Astrocyte of the spinal cord (primary cell): Measurements from ENCODE around the gene UBE2L3.

Experiments
- DNase-seq: peaks from one replicate; pipeline ENCODE4 v3.0.0; 2011; ENCODE audit warnings: low read depth, low spot score
- H3K4me3 ChIP-seq: 2 replicates; pipeline ENCODE4 v1.5.1; 2011; ENCODE audit warnings: low read depth, mild to moderate bottlenecking, low read length, moderate library complexity
- in situ Hi-C: cut with HindIII; loops from 2 replicates; pipeline ENCODE4 v1.10.0; 2017; ENCODE audit warnings: low sequenced_read_pairs
- TF ChIP-seq, protein P1 (sequence below): IDR thresholded peaks from 2 replicates; pipeline ENCODE4 v1.5.1; 2012; ENCODE audit warnings: low read depth, mild to moderate bottlenecking, low read length, inconsistent platforms

UBE2L3 gene

GRCh38 chr22:21659864-21660525 is 92.5 kb downstream of the UBE2L3 start:
- no peak overlapping the region for H3K4me3 ChIP-seq
- TF ChIP-seq, protein P1, sequence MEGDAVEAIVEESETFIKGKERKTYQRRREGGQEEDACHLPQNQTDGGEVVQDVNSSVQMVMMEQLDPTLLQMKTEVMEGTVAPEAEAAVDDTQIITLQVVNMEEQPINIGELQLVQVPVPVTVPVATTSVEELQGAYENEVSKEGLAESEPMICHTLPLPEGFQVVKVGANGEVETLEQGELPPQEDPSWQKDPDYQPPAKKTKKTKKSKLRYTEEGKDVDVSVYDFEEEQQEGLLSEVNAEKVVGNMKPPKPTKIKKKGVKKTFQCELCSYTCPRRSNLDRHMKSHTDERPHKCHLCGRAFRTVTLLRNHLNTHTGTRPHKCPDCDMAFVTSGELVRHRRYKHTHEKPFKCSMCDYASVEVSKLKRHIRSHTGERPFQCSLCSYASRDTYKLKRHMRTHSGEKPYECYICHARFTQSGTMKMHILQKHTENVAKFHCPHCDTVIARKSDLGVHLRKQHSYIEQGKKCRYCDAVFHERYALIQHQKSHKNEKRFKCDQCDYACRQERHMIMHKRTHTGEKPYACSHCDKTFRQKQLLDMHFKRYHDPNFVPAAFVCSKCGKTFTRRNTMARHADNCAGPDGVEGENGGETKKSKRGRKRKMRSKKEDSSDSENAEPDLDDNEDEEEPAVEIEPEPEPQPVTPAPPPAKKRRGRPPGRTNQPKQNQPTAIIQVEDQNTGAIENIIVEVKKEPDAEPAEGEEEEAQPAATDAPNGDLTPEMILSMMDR = no peak
- no peak for DNase-seq
- in situ Hi-C loops = no loop called here

DNA sequence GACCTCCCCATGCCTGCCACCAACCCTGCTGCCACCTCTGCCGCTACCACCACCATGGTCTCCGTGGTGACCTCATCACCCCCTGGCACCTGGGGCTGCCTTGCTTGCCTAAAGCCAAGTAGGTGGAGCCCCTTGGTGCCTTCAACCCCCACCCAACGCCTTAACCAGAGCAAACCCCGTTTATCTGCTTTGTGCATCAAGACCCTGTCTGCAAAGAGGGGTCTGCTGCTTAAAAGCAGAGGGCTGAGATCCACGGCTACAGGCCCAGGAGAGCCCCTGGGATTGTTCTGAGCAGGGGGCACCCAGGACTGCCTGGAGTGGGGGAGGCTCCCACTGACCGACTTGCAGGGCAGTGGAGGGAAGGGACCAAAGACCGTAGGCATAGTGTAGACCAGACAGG is 93.4 kb downstream of the UBE2L3 start:
- TF ChIP-seq, protein P1 = no peak
- DNase-seq = no peak
- in situ Hi-C loops = no loop called here
- no peak overlapping the region for H3K4me3 ChIP-seq

- H3K4me3 ChIP-seq = no peak overlapping the region
- TF ChIP-seq, protein P1 = no peak
- in situ Hi-C loops = no loop called here
- DNase-seq = no peak
Observed at GRCh38 chr22:21661991-21662390, 94.5 kb downstream of the UBE2L3 start.

- TF ChIP-seq, protein P1 = no peak
- no peak overlapping the region for H3K4me3 ChIP-seq
- no peak for DNase-seq
- in situ Hi-C loops = no loop called here
Observed at GRCh38 chr22:21663738-21664137, 96.2 kb downstream of the UBE2L3 start.

- in situ Hi-C loops = no loop called here
- no peak for DNase-seq
- TF ChIP-seq, protein P1 = no peak
- H3K4me3 ChIP-seq = peak overlapping the region; percentile 93
Observed at GRCh38 chr22:21665047-21665851, 97.7 kb downstream of the UBE2L3 start.

- H3K4me3 ChIP-seq = peak overlapping the region; percentile 93
- in situ Hi-C loops = no loop called here
- TF ChIP-seq, protein P1 = no peak
- no peak for DNase-seq
Observed at GRCh38 chr22:21666786-21667185, 99.3 kb downstream of the UBE2L3 start.
